IMR-90 (cell line): ENCODE measurements around the gene LLGL1. TPM values are rescaled to one million over a fixed set of nuclear protein-coding genes. Genes with fewer than 3 reads are reported as not detected.

Experiments used
- ATAC-seq: fragments of 200-7000 bp; cut with Tn5 transposase; 2 replicates; pipeline ENCODE4 v1.9.1; 2020; ENCODE audit warnings: low read depth, mild to moderate bottlenecking, moderate library complexity
- BruUV-seq: library from RNA; stranded (reverse); fragments of 400-500 nt; replicated peaks from 2 replicates; lab custom pipeline; 2021; lab: Mats Ljungman, UMichigan
- CTCF ChIA-PET: fragments of 300-600 bp; formaldehyde crosslinking; extraction: SDS; loops from one replicate; lab custom pipeline; 2021; ENCODE audit warnings: antibody characterized with exemption; lab: Yijun Ruan, JAX
- POLR2A ChIA-PET: fragments of 300-600 bp; sonication (Branson Sonifier 250); formaldehyde crosslinking; loops from one replicate; lab custom pipeline; 2022; ENCODE audit warnings: antibody characterized with exemption; ENCODE audit not compliant: unreplicated experiment; lab: Charles Lee
- DNase-seq: peaks from one replicate; pipeline ENCODE4 v3.0.0; 2013
- H2AFZ ChIP-seq: replicated peaks from 2 replicates; pipeline ENCODE3; 2013; ENCODE audit warnings: low read length, mild to moderate bottlenecking; ENCODE audit not compliant: poor library complexity
- H2AK5ac ChIP-seq: 2 replicates; pipeline ENCODE4 v1.6.1; 2013; ENCODE audit warnings: low read depth, low read length, inconsistent platforms
- H2AK9ac ChIP-seq: replicated peaks from 2 replicates; pipeline ENCODE3; 2013; ENCODE audit warnings: mild to moderate bottlenecking, low read depth, low read length, moderate library complexity; ENCODE audit not compliant: poor library complexity
- H2BK120ac ChIP-seq: 2 replicates; pipeline ENCODE4 v1.6.1; 2013; ENCODE audit warnings: low read depth, low read length, inconsistent platforms
- H2BK15ac ChIP-seq: 3 replicates; pipeline ENCODE4 v1.6.1; 2013; ENCODE audit warnings: low read depth, low read length, inconsistent platforms
- H2BK20ac ChIP-seq: 2 replicates; pipeline ENCODE4 v1.6.1; 2013; ENCODE audit warnings: low read depth, mild to moderate bottlenecking, inconsistent platforms, low read length, moderate library complexity
- H2BK5ac ChIP-seq: 2 replicates; pipeline ENCODE4 v1.6.1; 2013; ENCODE audit warnings: mild to moderate bottlenecking, low read depth, low read length, inconsistent platforms; ENCODE audit not compliant: poor library complexity, severe bottlenecking
- H3K14ac ChIP-seq: replicated peaks from 2 replicates; pipeline ENCODE4 v1.6.1; 2013; ENCODE audit warnings: low read depth, low read length, inconsistent platforms
- H3K18ac ChIP-seq: 2 replicates; pipeline ENCODE4 v1.6.1; 2013; ENCODE audit warnings: low read depth, low read length, control low read depth
- H3K23ac ChIP-seq: 2 replicates; pipeline ENCODE4 v1.6.1; 2013; ENCODE audit warnings: low read depth, low read length, inconsistent platforms
- H3K27ac ChIP-seq: 2 replicates; pipeline ENCODE4 v1.5.1; 2013; ENCODE audit warnings: mild to moderate bottlenecking, control low read depth, low read length; ENCODE audit not compliant: insufficient read depth
- H3K27me3 ChIP-seq: 2 replicates; pipeline ENCODE4 v1.6.1; 2013; ENCODE audit warnings: low read length; ENCODE audit not compliant: control insufficient read depth, insufficient read depth
- H3K36me3 ChIP-seq: 2 replicates; pipeline ENCODE4 v1.6.1; 2013; ENCODE audit warnings: low read length, mixed read lengths; ENCODE audit not compliant: control insufficient read depth, insufficient read depth
- H3K4ac ChIP-seq: 2 replicates; pipeline ENCODE4 v1.6.1; 2013; ENCODE audit warnings: low read depth, low read length, inconsistent platforms
- H3K4me1 ChIP-seq: 2 replicates; pipeline ENCODE4 v1.6.1; 2013; ENCODE audit warnings: low read length, mixed read lengths; ENCODE audit not compliant: control insufficient read depth, insufficient read depth
- H3K4me2 ChIP-seq: 2 replicates; pipeline ENCODE4 v1.6.1; 2013; ENCODE audit warnings: low read depth, mild to moderate bottlenecking, control low read depth, low read length, moderate library complexity
- H3K4me3 ChIP-seq: 2 replicates; pipeline ENCODE4 v1.5.1; 2013; ENCODE audit warnings: low read depth, mild to moderate bottlenecking, control low read depth, low read length, moderate library complexity; ENCODE audit not compliant: insufficient read depth
- H3K56ac ChIP-seq: 2 replicates; pipeline ENCODE4 v1.6.1; 2013; ENCODE audit warnings: low read length, inconsistent platforms; ENCODE audit not compliant: insufficient read depth; ENCODE audit errors: extremely low read depth
- H3K79me1 ChIP-seq, 2 experiments: 2 replicates each; pipeline ENCODE4 v1.6.1; 2013; ENCODE audit warnings: low read length in 2 of 2, inconsistent platforms in 1 of 2, low read depth in 1 of 2
- H3K9ac ChIP-seq: 2 replicates; pipeline ENCODE4 v1.6.1; 2013; ENCODE audit warnings: low read depth, low read length, control low read depth
- H3K9me1 ChIP-seq: 2 replicates; pipeline ENCODE4 v1.6.1; 2013; ENCODE audit warnings: low read length, inconsistent platforms; ENCODE audit not compliant: insufficient read depth
- H3K9me3 ChIP-seq: 2 replicates; pipeline ENCODE4 v1.6.1; 2013; ENCODE audit warnings: low read length; ENCODE audit not compliant: control insufficient read depth, insufficient read depth
- H4K20me1 ChIP-seq: 2 replicates; pipeline ENCODE4 v1.6.1; 2013; ENCODE audit warnings: low read length, inconsistent platforms; ENCODE audit not compliant: insufficient read depth
- H4K5ac ChIP-seq: 2 replicates; pipeline ENCODE4 v1.6.1; 2013; ENCODE audit warnings: mild to moderate bottlenecking, low read depth, low read length, control low read depth
- H4K8ac ChIP-seq, 2 experiments: 2 replicates each; pipeline ENCODE4 v1.6.1; 2013; ENCODE audit warnings: low read depth in 2 of 2, low read length in 2 of 2, control low read depth in 1 of 2, inconsistent platforms in 1 of 2
- H4K91ac ChIP-seq: 2 replicates; pipeline ENCODE4 v1.6.1; 2013; ENCODE audit warnings: low read depth, low read length, inconsistent platforms; ENCODE audit not compliant: insufficient read depth
- BHLHE40 ChIP-seq: fragments of 150-350 bp; IDR thresholded peaks from 2 replicates; pipeline ENCODE4 v1.6.1; 2016; ENCODE audit warnings: mild to moderate bottlenecking, low read depth, low read length
- CEBPB ChIP-seq: IDR thresholded peaks from 2 replicates; pipeline ENCODE4 v1.6.1; 2012; ENCODE audit warnings: low read depth, low read length, improper control_type of control experiment
- CHD1 ChIP-seq: IDR thresholded peaks from 2 replicates; pipeline ENCODE4 v1.6.1; 2012; ENCODE audit warnings: low read depth, low read length, improper control_type of control experiment
- CTCF ChIP-seq: conservative IDR thresholded peaks from 2 replicates; pipeline ENCODE4 v1.5.1; 2012; ENCODE audit warnings: mild to moderate bottlenecking, low read depth, low read length, improper control_type of control experiment
- ELK1 ChIP-seq: fragments of 150-350 bp; IDR thresholded peaks from 2 replicates; pipeline ENCODE4 v1.6.1; 2016; ENCODE audit warnings: low read depth, mild to moderate bottlenecking, low read length, moderate library complexity, borderline replicate concordance
- FOS ChIP-seq: fragments of 150-350 bp; IDR thresholded peaks from 2 replicates; pipeline ENCODE4 v1.6.1; 2016; ENCODE audit warnings: low read depth, low read length
- MAFK ChIP-seq: IDR thresholded peaks from 2 replicates; pipeline ENCODE4 v1.6.1; 2012; ENCODE audit warnings: low read depth, low read length, improper control_type of control experiment
- MAZ ChIP-seq: IDR thresholded peaks from 2 replicates; pipeline ENCODE4 v1.6.1; 2012; ENCODE audit warnings: low read depth, mild to moderate bottlenecking, low read length, improper control_type of control experiment, moderate library complexity, borderline replicate concordance
- MXI1 ChIP-seq: IDR thresholded peaks from 2 replicates; pipeline ENCODE4 v1.6.1; 2012; ENCODE audit warnings: low read depth, mild to moderate bottlenecking, low read length, moderate library complexity, borderline replicate concordance
- NFE2L2 ChIP-seq: fragments of 150-350 bp; IDR thresholded peaks from 2 replicates; pipeline ENCODE4 v1.6.1; 2016; ENCODE audit warnings: low read depth, mild to moderate bottlenecking, low read length
- POLR2A ChIP-seq: IDR thresholded peaks from 2 replicates; pipeline ENCODE4 v1.6.1; 2012; ENCODE audit warnings: mild to moderate bottlenecking, low read depth, low read length
- RAD21 ChIP-seq: IDR thresholded peaks from 2 replicates; pipeline ENCODE4 v1.6.1; 2012; ENCODE audit warnings: low read length, improper control_type of control experiment
- RCOR1 ChIP-seq: IDR thresholded peaks from 2 replicates; pipeline ENCODE4 v1.6.1; 2012; ENCODE audit warnings: mild to moderate bottlenecking, low read length, improper control_type of control experiment; ENCODE audit not compliant: insufficient replicate concordance
- RFX5 ChIP-seq: IDR thresholded peaks from 2 replicates; pipeline ENCODE4 v1.8.0; 2012; ENCODE audit warnings: low read depth, mild to moderate bottlenecking, low read length, moderate library complexity
- SMC3 ChIP-seq: fragments of 150-350 bp; IDR thresholded peaks from 2 replicates; pipeline ENCODE4 v1.6.1; 2016; ENCODE audit warnings: low read depth, mild to moderate bottlenecking, antibody characterized with exemption, low read length, moderate library complexity
- USF2 ChIP-seq: fragments of 150-350 bp; IDR thresholded peaks from 2 replicates; pipeline ENCODE4 v1.6.1; 2017; ENCODE audit warnings: mild to moderate bottlenecking, antibody characterized with exemption, low read length, low read depth
- WGBS, 2 experiments: methylation state at CpG; one replicate each; pipeline versions ENCODE4 v1.1.5 to v1.1.7; 2013; ENCODE audit warnings: missing lambda C conversion rate in 2 of 2; ENCODE audit not compliant: insufficient read length in 1 of 2; ENCODE audit errors: extremely low coverage in 2 of 2; 5-methylcytosine and 5-hydroxymethylcytosine counted together
- dilution Hi-C: fragments of 300-500 bp; cut with HindIII; formaldehyde crosslinking; loops from one replicate; pipeline ENCODE4 v1.14.3; 2018; ENCODE audit warnings: low sequenced_read_pairs; ENCODE audit not compliant: unreplicated experiment
- in situ Hi-C: fragments of 300-500 bp; cut with MboI; formaldehyde crosslinking; loops from 3 replicates; pipeline ENCODE4 v1.14.3; 2019; ENCODE audit warnings: low sequenced_read_pairs, inconsistent platforms, mixed read lengths
- intact Hi-C: fragments of 100-400 bp; cut with micrococcal nuclease; formaldehyde crosslinking; loops from 2 replicates; pipeline ENCODE4 v1.10.0; 2022
- polyA plus RNA-seq, 3 experiments: library from polyadenylated mRNA; depleted of rRNA; stranded (reverse); fragments of >200 nt; gene quantifications; 2 replicates each; pipeline ENCODE4 v1.2.3, GENCODE V29; 2012; ENCODE audit warnings: low replicate concordance in 1 of 3
- total RNA-seq: library from RNA; depleted of rRNA; stranded (reverse); fragments of >200 nt; gene quantifications from 2 replicates; pipeline ENCODE4 v1.2.3, GENCODE V29; 2012

LLGL1 gene
- total and polyA plus RNA-seq, 2 of the 4 experiments (the other 2 are of a cell fraction): 40.1 to 52.9 TPM

GRCh38 chr17:18179196-18179595, 46.2 kb upstream of the LLGL1 start:
- Histone ChIP-seq H4K91ac (no peak overlapping the region), H3K27ac (no peak overlapping the region), H2AFZ (no peak overlapping the region), H3K23ac (no peak overlapping the region), H2BK120ac (no peak overlapping the region), H3K4me2 (no peak overlapping the region), H4K20me1 (peaks cover 2% of the 10 kb centered on the region), H3K9ac (no peak overlapping the region), H2BK5ac (no peak overlapping the region), H3K27me3 (no peaks in the 10 kb centered on the region), H3K36me3 (no peaks in the 10 kb centered on the region), H4K5ac (no peak overlapping the region), H3K9me1 (peaks cover 13% of the 10 kb centered on the region), H2BK15ac (no peak overlapping the region), H3K9me3 (no peaks in the 10 kb centered on the region), H3K56ac (no peak overlapping the region), H3K4me1 (peaks cover 12% of the 10 kb centered on the region), H2AK5ac (no peak overlapping the region; the same call in 1 of the 2 replicates), H4K8ac (peak overlapping the region in 1 of 2 experiments; percentile 35; a peak in 1 of 4 replicates), H2BK20ac (no peak overlapping the region), H2AK9ac (no peak overlapping the region), H3K4ac (no peak overlapping the region), H3K79me1 (peaks cover 6 to 7% of the 10 kb centered on the region in 2 experiments; a peak in 3 of 4 replicates), H3K18ac (peak overlapping the region; percentile 25; the same call in 1 of the 2 replicates), H3K14ac (0 out of 2 replicates have a peak overlapping the region, but pooled peaks have one; percentile 21), H3K4me3 (no peak overlapping the region)
- POLR2A ChIA-PET: no interaction called here
- in situ Hi-C loops: no loop called here
- DNase-seq (no peak), ATAC-seq (no peak)
- CTCF ChIA-PET: no interaction called here
- intact Hi-C loops: no loop called here
- dilution Hi-C loops: no loop called here
- no peak for TF ChIP-seq NFE2L2
- TF ChIP-seq CHD1: no peak
- no peak for TF ChIP-seq RFX5
- no peak for TF ChIP-seq MAZ
- no peak for TF ChIP-seq RCOR1
- no peak for TF ChIP-seq MXI1
- TF ChIP-seq USF2: no peak
- TF ChIP-seq MAFK: no peak
- TF ChIP-seq FOS: no peak
- no peak for TF ChIP-seq RAD21
- no peak for TF ChIP-seq ELK1
- TF ChIP-seq CTCF: no peak
- TF ChIP-seq CEBPB: no peak
- no peak for TF ChIP-seq SMC3
- no peak for TF ChIP-seq BHLHE40
- no peak for TF ChIP-seq POLR2A
- no CpG with 5 or more reads among the region's 1 CpG for WGBS, 2 experiments
- BruUV-seq: no TSS peak
